ENCODE results near the gene C14orf180. TPM values are rescaled to one million over a fixed set of nuclear protein-coding genes. Genes with fewer than 3 reads are reported as not detected.

The C14orf180 gene
- polyA plus RNA-seq, 1 donor (not counting 4 experiments of a cell fraction or from before 2014, with no cell fraction given) = not detected

GRCh38 chr14:104547998-104548700 is 31.4 kb upstream of the C14orf180 start:
- no peaks in the 10 kb centered on the region for H3K4me1 ChIP-seq (ENCODE audit: control insufficient read depth, extremely low read depth, insufficient read depth, low read length)
- no peak for DNase-seq (ENCODE audit: low read depth, low spot score)

GRCh38 chr14:104548802-104549535 is 30.6 kb upstream of the C14orf180 start:
- dilution Hi-C loops (cut with MboI; ENCODE audit: extremely low pct_ligation_motif_present, low sequenced_read_pairs) = no loop called here
- no peak overlapping the region for H2AFZ ChIP-seq (ENCODE audit: control insufficient read depth, low read length)
- H3K27me3 ChIP-seq (ENCODE audit: control insufficient read depth, extremely low read depth, insufficient read depth, low read length) = peaks cover 35% of the 10 kb centered on the region
- no peaks in the 10 kb centered on the region for H3K79me2 ChIP-seq (ENCODE audit: control insufficient read depth, insufficient read depth, low read length)
- H3K27ac ChIP-seq (ENCODE audit: control insufficient read depth, insufficient read depth, low read length) = no peak overlapping the region
- no peaks in the 10 kb centered on the region for H3K9me3 ChIP-seq (ENCODE audit: control insufficient read depth, low read depth, low read length)
- DNase-seq (ENCODE audit: low read depth, low spot score) = no peak
- no peaks in the 10 kb centered on the region for H3K36me3 ChIP-seq (ENCODE audit: control insufficient read depth in 2 of 2, extremely low read depth in 1 of 2, insufficient read depth in 2 of 2, low read length in 2 of 2)
- H4K20me1 ChIP-seq (ENCODE audit: control insufficient read depth, extremely low read depth, insufficient read depth, low read length) = no peaks in the 10 kb centered on the region
- H3K4me1 ChIP-seq (ENCODE audit: control insufficient read depth, extremely low read depth, insufficient read depth, low read length) = no peaks in the 10 kb centered on the region
- H3K4me2 ChIP-seq (ENCODE audit: control insufficient read depth, extremely low read depth, insufficient read depth, low read depth, low read length) = no peak overlapping the region
- no peak overlapping the region for H3K4me3 ChIP-seq (ENCODE audit: control insufficient read depth in 2 of 3, extremely low read depth in 1 of 3, insufficient read depth in 2 of 3, low read depth in 1 of 3, low read length in 3 of 3)
- no peaks in the 10 kb centered on the region for H3K9me1 ChIP-seq (ENCODE audit: control insufficient read depth, extremely low read depth, insufficient read depth, low read length)
- H3K9ac ChIP-seq (ENCODE audit: control insufficient read depth, extremely low read depth, insufficient read depth, low read length) = no peak overlapping the region
- TF ChIP-seq EZH2 (IDR thresholded peaks at IDR 0.05; ENCODE audit: low read length) (no peak), CTCF (optimal IDR thresholded peaks at IDR 0.05 in 1 of 3, IDR thresholded peaks at IDR 0.05 in 1 of 3, conservative IDR thresholded peaks at IDR 0.05 in 1 of 3; ENCODE audit: extremely low read depth in 1 of 3, insufficient read depth in 2 of 3, low read length in 3 of 3) (no peak)
- FAIRE-seq = no peak

More at GRCh38 chr14:104547998-104548700, 31.4 kb upstream of the C14orf180 start:
- Histone ChIP-seq H2AFZ (ENCODE audit: control insufficient read depth, low read length) (no peak overlapping the region), H4K20me1 (ENCODE audit: control insufficient read depth, extremely low read depth, insufficient read depth, low read length) (no peaks in the 10 kb centered on the region), H3K4me2 (ENCODE audit: control insufficient read depth, extremely low read depth, insufficient read depth, low read depth, low read length) (no peak overlapping the region), H3K27ac (ENCODE audit: control insufficient read depth, insufficient read depth, low read length) (no peak overlapping the region), H3K4me3 (ENCODE audit: control insufficient read depth in 2 of 3, extremely low read depth in 1 of 3, insufficient read depth in 2 of 3, low read depth in 1 of 3, low read length in 3 of 3) (no peak overlapping the region), H3K9ac (ENCODE audit: control insufficient read depth, extremely low read depth, insufficient read depth, low read length) (no peak overlapping the region), H3K9me1 (ENCODE audit: control insufficient read depth, extremely low read depth, insufficient read depth, low read length) (no peaks in the 10 kb centered on the region), H3K79me2 (ENCODE audit: control insufficient read depth, insufficient read depth, low read length) (no peaks in the 10 kb centered on the region), H3K27me3 (ENCODE audit: control insufficient read depth, extremely low read depth, insufficient read depth, low read length) (peaks cover 43% of the 10 kb centered on the region), H3K9me3 (ENCODE audit: control insufficient read depth, low read depth, low read length) (no peaks in the 10 kb centered on the region), H3K36me3 (ENCODE audit: control insufficient read depth in 2 of 2, extremely low read depth in 1 of 2, insufficient read depth in 2 of 2, low read length in 2 of 2) (no peaks in the 10 kb centered on the region)
- TF ChIP-seq EZH2 (IDR thresholded peaks at IDR 0.05; ENCODE audit: low read length) (no peak), CTCF (optimal IDR thresholded peaks at IDR 0.05 in 1 of 3, IDR thresholded peaks at IDR 0.05 in 1 of 3, conservative IDR thresholded peaks at IDR 0.05 in 1 of 3; ENCODE audit: extremely low read depth in 1 of 3, insufficient read depth in 2 of 3, low read length in 3 of 3) (no peak)
- FAIRE-seq = no peak
- dilution Hi-C loops (cut with MboI; ENCODE audit: extremely low pct_ligation_motif_present, low sequenced_read_pairs) = no loop called here
